ENCODE measurements around the gene AUTS2. TPM values are rescaled to one million over a fixed set of nuclear protein-coding genes. Genes with fewer than 3 reads are reported as not detected.

The AUTS2 gene
- polyA plus RNA-seq, 1 donor from 2014 or later, result 97.3 TPM

DNA sequence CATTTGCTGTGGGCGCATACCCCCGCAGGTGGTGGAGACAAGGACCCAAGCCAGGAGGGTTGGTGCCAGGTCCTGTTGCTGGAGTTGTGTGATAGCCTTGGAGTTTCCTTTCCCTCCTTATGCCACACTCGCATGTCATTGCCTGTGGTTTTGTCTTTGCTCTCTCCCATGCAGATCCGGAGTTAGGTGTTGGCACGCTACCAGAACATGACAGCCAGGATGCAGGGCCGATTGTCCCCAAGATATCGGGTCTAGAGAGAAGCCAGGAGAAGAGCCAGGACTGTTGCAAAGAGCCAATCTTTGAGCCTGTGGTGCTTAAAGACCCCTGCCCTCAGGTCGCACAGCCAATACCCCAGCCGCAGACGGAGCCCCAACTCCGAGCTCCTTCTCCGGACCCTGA, 1164.4 kb downstream of the AUTS2 start:
- Histone ChIP-seq H3K36me3 (ENCODE audit: insufficient read depth, low read length) (no peaks in the 10 kb centered on the region), H3K79me2 (replicated peaks; ENCODE audit: insufficient read depth, low read length) (peaks cover 87% of the 10 kb centered on the region), H3K9ac (ENCODE audit: low read length) (no peak overlapping the region), H3K4me2 (ENCODE audit: low read length) (no peak overlapping the region), H2AFZ (ENCODE audit: low read depth, low read length) (no peak overlapping the region), H3K27ac (ENCODE audit: low read length) (no peak overlapping the region), H4K20me1 (ENCODE audit: insufficient read depth) (peaks cover 76% of the 10 kb centered on the region), H3K4me3 (ENCODE audit: low read length) (no peak overlapping the region), H3K9me3 (ENCODE audit: low read length) (no peaks in the 10 kb centered on the region), H3K27me3 (ENCODE audit: insufficient read depth, low read depth, low read length) (no peaks in the 10 kb centered on the region), H3K9me2 (ENCODE audit: insufficient read depth, low read length) (no peaks in the 10 kb centered on the region), H3F3A (ENCODE audit: insufficient read depth, low read length, poor library complexity, severe bottlenecking) (no peaks in the 10 kb centered on the region)
- no peak for TF ChIP-seq REST (IDR thresholded peaks at IDR 0.05; ENCODE audit: borderline replicate concordance)
- TF ChIP-seq SMC3 (conservative IDR thresholded peaks at IDR 0.05; ENCODE audit: poor library complexity), result no peak
- no peak for TF ChIP-seq EP300 (conservative IDR thresholded peaks at IDR 0.05; ENCODE audit: poor library complexity, severe bottlenecking)
- no peak for TF ChIP-seq EZH2 (IDR thresholded peaks at IDR 0.05; ENCODE audit: borderline replicate concordance, insufficient read depth, low read length, poor library complexity, severe bottlenecking)
- no peak for TF ChIP-seq CTCF (IDR thresholded peaks at IDR 0.05; ENCODE audit: poor library complexity, severe bottlenecking)

DNA sequence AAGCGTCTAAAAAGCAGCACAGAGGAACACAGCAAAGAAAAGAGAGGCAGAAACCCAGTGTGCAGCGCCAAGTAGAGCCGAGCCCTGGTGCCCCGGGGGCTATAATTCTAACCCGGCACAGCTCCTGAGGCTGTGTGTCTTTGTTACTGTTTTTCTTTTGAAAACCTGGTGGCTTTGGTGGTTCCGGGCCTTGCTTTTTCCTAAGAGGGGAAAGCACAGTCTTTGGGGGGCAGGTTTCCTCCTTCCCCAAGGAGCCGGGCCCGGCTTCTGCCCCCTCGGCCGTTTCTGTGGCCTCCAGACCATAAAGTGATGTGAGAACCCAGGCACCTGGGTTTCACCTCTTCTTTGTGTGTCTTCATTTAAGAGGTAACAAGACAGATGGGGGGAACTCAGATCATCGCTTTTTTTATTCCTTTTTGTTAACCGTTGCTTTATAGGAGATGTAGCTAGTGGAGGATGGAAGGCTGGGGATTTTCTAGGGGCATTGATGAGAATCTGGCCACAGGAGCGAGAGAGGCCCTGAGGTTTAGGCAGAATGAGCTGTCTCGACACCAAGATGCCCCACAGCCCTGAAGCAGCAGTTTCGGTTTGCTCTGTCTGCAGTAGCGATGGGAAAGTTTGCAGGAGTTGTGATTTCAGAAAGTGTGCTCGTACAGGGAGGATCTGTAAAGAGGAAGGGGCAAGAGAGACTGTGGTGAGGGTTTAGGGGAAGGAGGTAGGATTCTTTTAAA, 1165.9 kb downstream of the AUTS2 start:
- Histone ChIP-seq H3K4me3 (ENCODE audit: low read length) (no peak overlapping the region), H3K9me3 (ENCODE audit: low read length) (no peaks in the 10 kb centered on the region), H3K79me2 (replicated peaks; ENCODE audit: insufficient read depth, low read length) (peaks cover 76% of the 10 kb centered on the region), H2AFZ (ENCODE audit: low read depth, low read length) (no peak overlapping the region), H3K27ac (ENCODE audit: low read length) (no peak overlapping the region), H3K4me2 (ENCODE audit: low read length) (no peak overlapping the region), H4K20me1 (ENCODE audit: insufficient read depth) (peaks cover 62% of the 10 kb centered on the region), H3F3A (ENCODE audit: insufficient read depth, low read length, poor library complexity, severe bottlenecking) (no peaks in the 10 kb centered on the region), H3K9ac (ENCODE audit: low read length) (no peak overlapping the region), H3K36me3 (ENCODE audit: insufficient read depth, low read length) (no peaks in the 10 kb centered on the region), H3K27me3 (ENCODE audit: insufficient read depth, low read depth, low read length) (no peaks in the 10 kb centered on the region), H3K9me2 (ENCODE audit: insufficient read depth, low read length) (no peaks in the 10 kb centered on the region)
- TF ChIP-seq RAD21 (conservative IDR thresholded peaks at IDR 0.05) (no peak), SMC3 (conservative IDR thresholded peaks at IDR 0.05; ENCODE audit: poor library complexity) (no peak), POLR2AphosphoS5 (IDR thresholded peaks at IDR 0.05) (no peak), MXI1 (conservative IDR thresholded peaks at IDR 0.05; ENCODE audit: poor library complexity, severe bottlenecking) (no peak), TAF1 (IDR thresholded peaks at IDR 0.05; ENCODE audit: low read depth) (no peak), CTCF (IDR thresholded peaks at IDR 0.05; ENCODE audit: poor library complexity, severe bottlenecking) (no peak), EZH2 (IDR thresholded peaks at IDR 0.05; ENCODE audit: borderline replicate concordance, insufficient read depth, low read length, poor library complexity, severe bottlenecking) (no peak), EP300 (conservative IDR thresholded peaks at IDR 0.05; ENCODE audit: poor library complexity, severe bottlenecking) (no peak), REST (IDR thresholded peaks at IDR 0.05; ENCODE audit: borderline replicate concordance) (no peak)
